HG03460 (cell line): ENCODE measurements around the gene CENPE.

Source experiments
- ATAC-seq: cut with Tn5 transposase; IDR thresholded peaks from one replicate; pipeline ENCODE4 v1.9.1; 2021; ENCODE audit not compliant: unreplicated experiment

Gene CENPE

GRCh38 chr4:103079621-103080020 is 118.5 kb downstream of the CENPE start:
- ATAC-seq = no peak

GRCh38 chr4:103076747-103077347 is 121.3 kb downstream of the CENPE start, which contains the start of gene SLC9B2:
Gene SLC9B2, minus strand, starts transcription at chr4:103076761. Its CDS starts 9,211 bp downstream, at chr4:103067550.
- peak; percentile 51 for ATAC-seq

- peak; percentile 51 for ATAC-seq
Measured at GRCh38 chr4:103075894-103076746, 122.0 kb downstream of the CENPE start.

- ATAC-seq = no peak
Measured at GRCh38 chr4:103075435-103075893, 122.7 kb downstream of the CENPE start.

GRCh38 chr4:103074744-103075434 is 123.3 kb downstream of the CENPE start:
- ATAC-seq = no peak

GRCh38 chr4:103073792-103074438 is 124.2 kb downstream of the CENPE start:
- no peak for ATAC-seq

- ATAC-seq = no peak
Measured at GRCh38 chr4:103067841-103068547, 130.1 kb downstream of the CENPE start.

GRCh38 chr4:103060453-103061148 is 137.5 kb downstream of the CENPE start:
- ATAC-seq = no peak
